ENCODE results near the gene KCNMB3. TPM values are rescaled to one million over a fixed set of nuclear protein-coding genes. Genes with fewer than 3 reads are reported as not detected.

The KCNMB3 gene
- total RNA-seq, 1 donor from 2014 or later, result 3.8 TPM

- Mint-ChIP-seq H3K9me3 (ENCODE audit: unreplicated experiment) (no peaks in the 10 kb centered on the region), H3K27me3 (ENCODE audit: unreplicated experiment) (peaks cover 2% of the 10 kb centered on the region), H3K4me3 (ENCODE audit: unreplicated experiment) (no peak overlapping the region), H3K36me3 (ENCODE audit: low read depth, unreplicated experiment) (peaks cover 3% of the 10 kb centered on the region), H3K27ac (ENCODE audit: unreplicated experiment) (no peak overlapping the region), H3K4me1 (ENCODE audit: unreplicated experiment) (peaks cover 2% of the 10 kb centered on the region)
- no peak for DNase-seq (ENCODE audit: low spot score)
- TF ChIP-seq CTCF (IDR thresholded peaks at IDR 0.05; ENCODE audit: unreplicated experiment), result no peak
Measured at GRCh38 chr3:179292450-179292849, 41.5 kb upstream of the KCNMB3 start.

- Mint-ChIP-seq H3K27me3 (ENCODE audit: unreplicated experiment) (peaks cover 2% of the 10 kb centered on the region), H3K27ac (ENCODE audit: unreplicated experiment) (no peak overlapping the region), H3K9me3 (ENCODE audit: unreplicated experiment) (no peaks in the 10 kb centered on the region)
Measured at GRCh38 chr3:179289295-179289694, 38.4 kb upstream of the KCNMB3 start.

GRCh38 chr3:179288845-179289244 is 37.9 kb upstream of the KCNMB3 start:
- DNase-seq (ENCODE audit: low spot score), result no peak

More at GRCh38 chr3:179289295-179289694, 38.4 kb upstream of the KCNMB3 start:
- TF ChIP-seq CTCF (IDR thresholded peaks at IDR 0.05; ENCODE audit: unreplicated experiment), result no peak
- H3K36me3 Mint-ChIP-seq (ENCODE audit: low read depth, unreplicated experiment), result peaks cover 3% of the 10 kb centered on the region
- no peak overlapping the region for H3K4me3 Mint-ChIP-seq (ENCODE audit: unreplicated experiment)
- H3K4me1 Mint-ChIP-seq (ENCODE audit: unreplicated experiment), result peaks cover 2% of the 10 kb centered on the region
- no peak for DNase-seq (ENCODE audit: low spot score)

GRCh38 chr3:179286331-179286730 is 35.4 kb upstream of the KCNMB3 start:
- H3K27ac Mint-ChIP-seq (ENCODE audit: unreplicated experiment), result no peak overlapping the region
- no peak for TF ChIP-seq CTCF (IDR thresholded peaks at IDR 0.05; ENCODE audit: unreplicated experiment)
- H3K4me1 Mint-ChIP-seq (ENCODE audit: unreplicated experiment), result no peaks in the 10 kb centered on the region
- H3K9me3 Mint-ChIP-seq (ENCODE audit: unreplicated experiment), result no peaks in the 10 kb centered on the region
- H3K36me3 Mint-ChIP-seq (ENCODE audit: low read depth, unreplicated experiment), result no peaks in the 10 kb centered on the region
- H3K4me3 Mint-ChIP-seq (ENCODE audit: unreplicated experiment), result no peak overlapping the region
- no peak for DNase-seq (ENCODE audit: low spot score)
- H3K27me3 Mint-ChIP-seq (ENCODE audit: unreplicated experiment), result no peaks in the 10 kb centered on the region

More at GRCh38 chr3:179288845-179289244, 37.9 kb upstream of the KCNMB3 start:
- Mint-ChIP-seq H3K36me3 (ENCODE audit: low read depth, unreplicated experiment) (peaks cover 3% of the 10 kb centered on the region), H3K27me3 (ENCODE audit: unreplicated experiment) (no peaks in the 10 kb centered on the region), H3K4me1 (ENCODE audit: unreplicated experiment) (peaks cover 2% of the 10 kb centered on the region), H3K9me3 (ENCODE audit: unreplicated experiment) (no peaks in the 10 kb centered on the region), H3K27ac (ENCODE audit: unreplicated experiment) (no peak overlapping the region), H3K4me3 (ENCODE audit: unreplicated experiment) (no peak overlapping the region)
- TF ChIP-seq CTCF (IDR thresholded peaks at IDR 0.05; ENCODE audit: unreplicated experiment), result no peak

- Mint-ChIP-seq H3K4me3 (ENCODE audit: unreplicated experiment) (no peak overlapping the region), H3K27me3 (ENCODE audit: unreplicated experiment) (peaks cover 2% of the 10 kb centered on the region), H3K27ac (ENCODE audit: unreplicated experiment) (no peak overlapping the region), H3K9me3 (ENCODE audit: unreplicated experiment) (no peaks in the 10 kb centered on the region), H3K36me3 (ENCODE audit: low read depth, unreplicated experiment) (no peaks in the 10 kb centered on the region), H3K4me1 (ENCODE audit: unreplicated experiment) (no peaks in the 10 kb centered on the region)
- no peak for TF ChIP-seq CTCF (IDR thresholded peaks at IDR 0.05; ENCODE audit: unreplicated experiment)
- no peak for DNase-seq (ENCODE audit: low spot score)
Measured at GRCh38 chr3:179281825-179282224, 30.9 kb upstream of the KCNMB3 start.
